Bronchial epithelial cell (primary cell): ENCODE measurements around the gene STXBP5. TPM values are rescaled to one million over a fixed set of nuclear protein-coding genes. Genes with fewer than 3 reads are reported as not detected.

Experiments
- DNase-seq: peaks from one replicate; pipeline ENCODE4 v3.0.0-alpha.2; 2010; ENCODE audit warnings: low read depth
- FAIRE-seq: peaks from 2 replicates; lab custom pipeline; 2011; peaks lifted over from hg19 to GRCh38; lab: Jason Lieb, UNC
- H3K27me3 ChIP-seq: 2 replicates; pipeline ENCODE4 v1.5.1; 2011; ENCODE audit warnings: low read length; ENCODE audit not compliant: control insufficient read depth, insufficient read depth
- H3K36me3 ChIP-seq: 2 replicates; pipeline ENCODE4 v1.5.1; 2011; ENCODE audit warnings: low read length; ENCODE audit not compliant: control insufficient read depth, insufficient read depth
- H3K4me3 ChIP-seq: 2 replicates; pipeline ENCODE4 v1.5.1; 2011; ENCODE audit warnings: mild to moderate bottlenecking, low read depth, low read length, control low read depth
- total RNA-seq: library from RNA; depleted of rRNA; stranded (reverse); fragments of >200 nt; gene quantifications from 2 replicates; pipeline ENCODE4 v1.2.1, GENCODE V29; 2014
- TF ChIP-seq, protein P1 (sequence below): IDR thresholded peaks from 2 replicates; pipeline ENCODE4 v1.5.1; 2011; ENCODE audit warnings: mild to moderate bottlenecking, moderate library complexity, low read length, control low read depth, inconsistent platforms; ENCODE audit not compliant: insufficient read depth, severe bottlenecking

STXBP5 gene
- total RNA-seq, 1 donor from 2014 or later, result 19.2 TPM

GRCh38 chr6:147226163-147226724, 22.0 kb downstream of the STXBP5 start:
- no peak for DNase-seq
- no peak for FAIRE-seq
- H3K4me3 ChIP-seq, result no peak overlapping the region
- TF ChIP-seq, protein P1, sequence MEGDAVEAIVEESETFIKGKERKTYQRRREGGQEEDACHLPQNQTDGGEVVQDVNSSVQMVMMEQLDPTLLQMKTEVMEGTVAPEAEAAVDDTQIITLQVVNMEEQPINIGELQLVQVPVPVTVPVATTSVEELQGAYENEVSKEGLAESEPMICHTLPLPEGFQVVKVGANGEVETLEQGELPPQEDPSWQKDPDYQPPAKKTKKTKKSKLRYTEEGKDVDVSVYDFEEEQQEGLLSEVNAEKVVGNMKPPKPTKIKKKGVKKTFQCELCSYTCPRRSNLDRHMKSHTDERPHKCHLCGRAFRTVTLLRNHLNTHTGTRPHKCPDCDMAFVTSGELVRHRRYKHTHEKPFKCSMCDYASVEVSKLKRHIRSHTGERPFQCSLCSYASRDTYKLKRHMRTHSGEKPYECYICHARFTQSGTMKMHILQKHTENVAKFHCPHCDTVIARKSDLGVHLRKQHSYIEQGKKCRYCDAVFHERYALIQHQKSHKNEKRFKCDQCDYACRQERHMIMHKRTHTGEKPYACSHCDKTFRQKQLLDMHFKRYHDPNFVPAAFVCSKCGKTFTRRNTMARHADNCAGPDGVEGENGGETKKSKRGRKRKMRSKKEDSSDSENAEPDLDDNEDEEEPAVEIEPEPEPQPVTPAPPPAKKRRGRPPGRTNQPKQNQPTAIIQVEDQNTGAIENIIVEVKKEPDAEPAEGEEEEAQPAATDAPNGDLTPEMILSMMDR, result no peak
- H3K36me3 ChIP-seq, result no peaks in the 10 kb centered on the region
- no peaks in the 10 kb centered on the region for H3K27me3 ChIP-seq

DNA sequence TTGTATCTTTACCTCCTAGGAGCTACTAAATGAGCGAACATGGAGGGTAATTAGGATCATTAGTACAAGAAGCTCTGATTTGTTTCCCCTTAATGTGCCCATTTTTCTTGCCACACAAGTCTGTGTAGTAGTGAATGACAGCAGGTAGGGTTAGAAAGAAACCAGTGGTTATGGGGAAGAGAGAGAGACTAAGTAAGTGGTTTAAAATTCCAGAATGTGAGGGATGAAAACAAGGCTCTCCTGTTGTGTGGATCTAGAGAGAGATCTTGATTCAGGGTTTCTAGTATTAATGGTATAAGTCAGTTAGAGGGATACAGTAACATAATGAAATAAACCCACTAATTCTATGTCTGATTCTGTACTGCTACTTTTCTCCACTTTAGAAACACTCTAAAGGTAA, 22.7 kb downstream of the STXBP5 start:
- no peak for FAIRE-seq
- H3K36me3 ChIP-seq, result no peaks in the 10 kb centered on the region
- no peak overlapping the region for H3K4me3 ChIP-seq

GRCh38 chr6:147227770-147228320, 23.6 kb downstream of the STXBP5 start:
- FAIRE-seq (no peak), DNase-seq (peak; percentile 4)
- H3K27me3 ChIP-seq, result no peaks in the 10 kb centered on the region
- H3K4me3 ChIP-seq, result no peak overlapping the region
- H3K36me3 ChIP-seq, result no peaks in the 10 kb centered on the region
- TF ChIP-seq, protein P1, result no peak

More for the DNA sequence above, 22.7 kb downstream of the STXBP5 start:
- H3K27me3 ChIP-seq, result no peaks in the 10 kb centered on the region
- TF ChIP-seq, protein P1, result no peak
- DNase-seq, result no peak

DNA sequence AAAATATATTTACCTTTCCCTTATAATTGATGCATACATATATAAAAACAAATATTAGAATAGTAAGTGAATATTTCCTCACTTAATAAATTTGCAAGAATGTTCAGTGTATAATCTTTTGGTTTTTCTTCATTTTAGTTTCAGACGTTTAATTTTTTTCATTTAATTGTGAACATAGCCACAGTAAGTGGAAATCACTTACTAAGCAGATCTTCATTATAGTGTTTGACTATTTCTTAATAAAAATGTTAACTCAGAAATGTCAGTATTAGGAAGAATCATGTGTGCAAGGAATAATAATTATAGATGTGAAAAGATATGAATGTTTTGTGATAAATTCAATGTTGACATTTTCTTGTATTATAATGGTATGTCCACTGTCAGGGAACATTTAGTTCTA, 27.4 kb downstream of the STXBP5 start:
- TF ChIP-seq, protein P1, result no peak
- Histone ChIP-seq H3K4me3 (no peak overlapping the region), H3K27me3 (no peaks in the 10 kb centered on the region), H3K36me3 (no peaks in the 10 kb centered on the region)
- FAIRE-seq (no peak), DNase-seq (no peak)

- H3K36me3 ChIP-seq, result peaks cover 1% of the 10 kb centered on the region
- no peaks in the 10 kb centered on the region for H3K27me3 ChIP-seq
- TF ChIP-seq, protein P1, result no peak
- FAIRE-seq (no peak), DNase-seq (no peak)
- no peak overlapping the region for H3K4me3 ChIP-seq
Observed at GRCh38 chr6:147234685-147235084, 30.5 kb downstream of the STXBP5 start.

DNA sequence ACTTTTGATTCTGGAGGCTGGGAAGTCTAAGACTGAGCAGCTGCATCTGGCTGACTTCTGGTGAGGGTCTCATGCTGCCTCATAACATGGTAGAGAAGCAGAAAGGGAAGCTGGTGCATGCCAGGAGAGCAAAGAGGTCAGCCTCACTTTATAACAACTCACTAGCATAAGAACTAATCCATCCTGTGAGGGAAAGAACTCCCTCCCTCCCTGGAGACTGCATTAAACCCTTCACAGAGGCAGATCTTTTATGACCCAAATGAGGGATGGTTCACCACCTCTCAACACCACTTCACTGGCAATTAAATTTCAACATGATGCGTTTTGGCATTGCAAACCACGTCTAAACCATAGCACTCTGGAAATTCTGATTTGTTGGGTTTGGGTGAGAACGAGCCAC, 33.9 kb downstream of the STXBP5 start:
- FAIRE-seq, result no peak
- H3K27me3 ChIP-seq, result no peaks in the 10 kb centered on the region
- DNase-seq, result no peak
- peaks cover 1% of the 10 kb centered on the region for H3K36me3 ChIP-seq
- TF ChIP-seq, protein P1, result no peak
- no peak overlapping the region for H3K4me3 ChIP-seq
